GM19238 (cell line): ENCODE data around the gene GABRR3.

Experiments
- DNase-seq: peaks from one replicate; pipeline ENCODE4 v3.0.0; 2011; ENCODE audit warnings: low spot score; ENCODE audit not compliant: insufficient read length

Gene GABRR3

GRCh38 chr3:97958396-97958795 lies 76.7 kb downstream of the GABRR3 start:
- DNase-seq, result no peak

GRCh38 chr3:97957617-97958311 lies 77.4 kb downstream of the GABRR3 start:
- DNase-seq, result no peak

GRCh38 chr3:97956051-97956450 lies 79.1 kb downstream of the GABRR3 start:
- no peak for DNase-seq

- DNase-seq, result no peak
Measured at GRCh38 chr3:97954228-97954827, 80.8 kb downstream of the GABRR3 start.

- no peak for DNase-seq
Measured at GRCh38 chr3:97952872-97953271, 82.2 kb downstream of the GABRR3 start.

- DNase-seq, result no peak
Measured at GRCh38 chr3:97952280-97952679, 82.8 kb downstream of the GABRR3 start.

- DNase-seq, result no peak
Measured at GRCh38 chr3:97950360-97950759, 84.8 kb downstream of the GABRR3 start.

GRCh38 chr3:97949743-97950142 lies 85.4 kb downstream of the GABRR3 start:
- DNase-seq, result no peak

- DNase-seq, result no peak
Measured at GRCh38 chr3:97949110-97949485, 86.0 kb downstream of the GABRR3 start.

GRCh38 chr3:97948351-97949109 lies 86.6 kb downstream of the GABRR3 start:
- no peak for DNase-seq

- no peak for DNase-seq
Measured at GRCh38 chr3:97942801-97943546, 92.1 kb downstream of the GABRR3 start.

GRCh38 chr3:97940034-97940433 lies 95.1 kb downstream of the GABRR3 start:
- no peak for DNase-seq

GRCh38 chr3:97939401-97939800 lies 95.7 kb downstream of the GABRR3 start:
- DNase-seq, result no peak

GRCh38 chr3:97938444-97938843 lies 96.7 kb downstream of the GABRR3 start:
- DNase-seq, result no peak

- DNase-seq, result no peak
Measured at GRCh38 chr3:97937205-97937604, 97.9 kb downstream of the GABRR3 start.

GRCh38 chr3:97935842-97936241 lies 99.3 kb downstream of the GABRR3 start:
- no peak for DNase-seq
